Mesenchymal stem cell (in vitro differentiated cells and primary cell): ENCODE data around the gene RHAG.

Experiments
- DNase-seq: peaks from one replicate; pipeline ENCODE4 v3.0.0-alpha.2; 2013
- H2AFZ ChIP-seq: one replicate; pipeline ENCODE4 v1.6.1; 2013; ENCODE audit warnings: low read depth, mild to moderate bottlenecking, control low read depth, inconsistent platforms, low read length, moderate library complexity
- H2AK5ac ChIP-seq: 2 replicates; pipeline ENCODE4 v1.6.1; 2013; ENCODE audit warnings: low read length, moderate library complexity, mild to moderate bottlenecking, inconsistent platforms; ENCODE audit not compliant: severe bottlenecking
- H2BK120ac ChIP-seq: one replicate; pipeline ENCODE4 v1.6.1; 2013; ENCODE audit warnings: low read depth, mild to moderate bottlenecking, inconsistent platforms, low read length, moderate library complexity
- H2BK12ac ChIP-seq, 2 experiments: one replicate each; pipeline ENCODE4 v1.6.1; 2013; ENCODE audit warnings: inconsistent platforms in 2 of 2, low read length in 2 of 2, mild to moderate bottlenecking in 2 of 2, moderate library complexity in 2 of 2, control low read depth in 1 of 2
- H2BK15ac ChIP-seq: one replicate; pipeline ENCODE4 v1.6.1; 2013; ENCODE audit warnings: mild to moderate bottlenecking, low read depth, inconsistent platforms; ENCODE audit not compliant: poor library complexity, severe bottlenecking
- H2BK5ac ChIP-seq: 2 replicates; pipeline ENCODE4 v1.6.1; 2013; ENCODE audit warnings: low read depth, mild to moderate bottlenecking, low read length, control low read depth, inconsistent platforms; ENCODE audit not compliant: poor library complexity, severe bottlenecking
- H3K14ac ChIP-seq, 2 experiments: one replicate each; pipeline ENCODE4 v1.6.1; 2013; ENCODE audit warnings: inconsistent platforms in 2 of 2, low read length in 2 of 2, control low read depth in 1 of 2, mild to moderate bottlenecking in 1 of 2, moderate library complexity in 1 of 2
- H3K18ac ChIP-seq, 2 experiments: one replicate each; pipeline ENCODE4 v1.6.1; 2013; ENCODE audit warnings: inconsistent platforms in 2 of 2, low read length in 2 of 2, control low read depth in 1 of 2, low read depth in 1 of 2, mild to moderate bottlenecking in 1 of 2
- H3K23ac ChIP-seq, 2 experiments: one replicate each; pipeline ENCODE4 v1.6.1; 2013; ENCODE audit warnings: inconsistent platforms in 2 of 2, low read length in 2 of 2, mild to moderate bottlenecking in 2 of 2, moderate library complexity in 2 of 2, control low read depth in 1 of 2
- H3K27ac ChIP-seq: 2 replicates; pipeline ENCODE4 v1.5.1; 2013; ENCODE audit warnings: mild to moderate bottlenecking, moderate library complexity, low read length, control low read depth, inconsistent platforms; ENCODE audit not compliant: poor library complexity, severe bottlenecking
- H3K27me3 ChIP-seq, 2 experiments: 2 replicates each; pipeline versions ENCODE4 v1.6.1 to v1.7.0; 2013; ENCODE audit warnings: low read length in 2 of 2, mild to moderate bottlenecking in 2 of 2, moderate library complexity in 2 of 2, control low read depth in 1 of 2, inconsistent platforms in 1 of 2; ENCODE audit not compliant: control insufficient read depth in 1 of 2, insufficient read depth in 1 of 2
- H3K36me3 ChIP-seq, 2 experiments: 2 replicates each; pipeline versions ENCODE4 v1.6.1 to v1.7.0; 2013; ENCODE audit warnings: low read length in 2 of 2, control low read depth in 1 of 2, inconsistent platforms in 1 of 2, low read depth in 1 of 2, mild to moderate bottlenecking in 1 of 2; ENCODE audit not compliant: insufficient read depth in 2 of 2, control insufficient read depth in 1 of 2
- H3K4ac ChIP-seq, 2 experiments: one replicate each; pipeline ENCODE4 v1.6.1; 2013; ENCODE audit warnings: inconsistent platforms in 2 of 2, low read length in 2 of 2, mild to moderate bottlenecking in 2 of 2, moderate library complexity in 2 of 2, control low read depth in 1 of 2, low read depth in 1 of 2
- H3K4me1 ChIP-seq: 2 replicates; pipeline ENCODE4 v1.6.1; 2013; ENCODE audit warnings: low read depth, low read length, control low read depth; ENCODE audit not compliant: control insufficient read depth, insufficient read depth
- H3K4me2 ChIP-seq: 2 replicates; pipeline ENCODE4 v1.6.1; 2013; ENCODE audit warnings: low read length, mild to moderate bottlenecking, inconsistent platforms; ENCODE audit not compliant: poor library complexity, severe bottlenecking
- H3K4me3 ChIP-seq, 2 experiments: 2 replicates each; pipeline versions ENCODE4 v1.5.1 to v1.7.0; 2013; ENCODE audit warnings: low read length in 2 of 2, mild to moderate bottlenecking in 2 of 2, control low read depth in 1 of 2, low read depth in 1 of 2; ENCODE audit not compliant: insufficient read depth in 1 of 2
- H3K79me1 ChIP-seq: replicated peaks from 2 replicates; pipeline ENCODE4 v1.6.1; 2013; ENCODE audit warnings: mild to moderate bottlenecking, control low read depth, low read length, inconsistent platforms; ENCODE audit not compliant: poor library complexity, severe bottlenecking
- H3K9ac ChIP-seq: 2 replicates; pipeline ENCODE4 v1.7.0; 2013; ENCODE audit warnings: mild to moderate bottlenecking, low read length, moderate library complexity
- H3K9me3 ChIP-seq: 2 replicates; pipeline ENCODE4 v1.7.0; 2013; ENCODE audit warnings: mild to moderate bottlenecking, low read length; ENCODE audit not compliant: control insufficient read depth
- H4K8ac ChIP-seq: one replicate; pipeline ENCODE4 v1.6.1; 2013; ENCODE audit warnings: inconsistent platforms, mild to moderate bottlenecking, low read length, moderate library complexity
- H4K91ac ChIP-seq: one replicate; pipeline ENCODE4 v1.6.1; 2013; ENCODE audit warnings: mild to moderate bottlenecking, low read length, inconsistent platforms
- WGBS: methylation state at CpG from one replicate; pipeline ENCODE4 v1.1.7; 2013; ENCODE audit warnings: mixed read lengths; 5-methylcytosine and 5-hydroxymethylcytosine counted together

The RHAG gene

DNA sequence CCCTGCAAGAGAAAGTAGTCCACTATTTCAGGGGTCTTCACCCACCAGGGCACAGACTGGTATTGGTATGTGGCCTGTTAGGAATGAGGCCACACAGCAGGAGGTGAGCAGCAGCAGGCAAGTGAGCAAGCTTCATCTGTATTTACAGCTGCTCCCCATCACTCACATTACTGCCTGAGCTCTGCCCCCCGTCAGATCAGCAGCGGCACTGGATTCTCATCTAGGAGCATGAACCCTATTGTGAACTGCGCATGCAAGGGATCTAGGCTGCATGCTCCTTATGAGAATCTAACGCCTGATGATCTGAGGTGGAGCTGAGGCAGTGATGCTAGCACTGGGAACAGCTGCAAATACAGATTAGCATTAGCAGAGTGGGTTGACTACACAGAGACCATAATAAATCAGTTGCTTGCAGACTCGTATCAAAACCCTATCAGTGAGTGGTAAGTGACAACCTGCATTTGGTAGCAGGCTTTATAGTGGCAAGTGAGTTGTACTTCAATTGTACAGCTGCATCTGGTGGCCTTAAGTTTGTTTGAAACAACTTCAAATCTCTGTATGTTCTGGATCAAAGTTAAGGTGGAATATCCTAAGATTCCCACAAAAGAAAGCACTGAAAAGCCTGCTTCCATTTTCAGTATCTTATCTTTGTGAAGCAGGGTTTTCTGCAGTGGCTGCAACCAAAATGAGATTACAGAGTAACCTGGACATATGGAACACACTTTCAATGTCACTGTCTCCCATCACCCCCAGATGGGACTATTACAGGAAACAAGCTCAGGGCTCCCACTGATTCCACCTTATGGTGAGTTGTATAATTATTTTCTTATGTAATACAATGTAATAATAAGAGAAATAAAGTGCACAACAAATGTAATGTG, 73.4 kb downstream of the RHAG start:
- Histone ChIP-seq H3K36me3 (no peaks in the 10 kb centered on the region), H3K4ac (no peak overlapping the region), H2BK5ac (no peak overlapping the region), H3K18ac (peak overlapping the region in 1 of 2 experiments; percentile 11), H3K23ac (no peak overlapping the region), H2AK5ac (no peak overlapping the region), H2AFZ (no peak overlapping the region), H4K8ac (no peak overlapping the region), H3K79me1 (no peaks in the 10 kb centered on the region), H3K4me3 (no peak overlapping the region), H3K27ac (no peak overlapping the region), H3K4me1 (peaks cover 3% of the 10 kb centered on the region), H3K27me3 (no peaks in the 10 kb centered on the region), H3K9ac (no peak overlapping the region), H3K14ac (no peak overlapping the region), H2BK15ac (no peak overlapping the region), H2BK120ac (no peak overlapping the region), H3K4me2 (no peak overlapping the region), H3K9me3 (no peaks in the 10 kb centered on the region), H4K91ac (no peak overlapping the region), H2BK12ac (no peak overlapping the region)
- DNase-seq: no peak
- WGBS: 90% methylated on average over 5 of the region's 5 CpGs

DNA sequence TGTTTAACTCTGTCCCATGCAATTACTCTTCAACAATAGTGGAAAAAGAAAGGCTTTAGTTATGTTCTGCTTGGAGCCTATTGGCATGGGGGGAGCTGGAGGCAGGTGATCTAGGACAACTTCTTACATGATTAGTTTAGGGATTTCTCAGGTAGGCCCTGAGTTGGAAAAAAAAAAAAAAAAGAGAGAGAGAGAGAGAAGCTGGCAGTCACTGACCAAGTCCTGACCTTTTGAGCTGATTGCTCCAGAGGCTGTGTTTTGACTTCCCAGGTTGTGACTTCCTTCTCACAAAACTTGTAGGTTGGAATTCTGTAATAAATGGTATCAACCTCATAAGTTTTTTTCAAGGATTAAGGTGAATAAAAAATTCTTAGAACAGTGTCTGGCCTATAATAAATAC, 78.4 kb downstream of the RHAG start:
- Histone ChIP-seq H2BK120ac (no peak overlapping the region), H4K91ac (no peak overlapping the region), H3K4ac (no peak overlapping the region), H3K27me3 (no peaks in the 10 kb centered on the region), H3K4me3 (no peak overlapping the region), H3K14ac (no peak overlapping the region), H2BK12ac (no peak overlapping the region), H3K79me1 (no peaks in the 10 kb centered on the region), H3K36me3 (no peaks in the 10 kb centered on the region), H3K23ac (no peak overlapping the region), H2BK15ac (no peak overlapping the region), H3K9ac (no peak overlapping the region), H3K4me1 (no peaks in the 10 kb centered on the region), H2BK5ac (no peak overlapping the region), H3K18ac (no peak overlapping the region), H3K9me3 (no peaks in the 10 kb centered on the region), H2AFZ (no peak overlapping the region), H2AK5ac (no peak overlapping the region), H3K27ac (no peak overlapping the region), H4K8ac (no peak overlapping the region), H3K4me2 (no peak overlapping the region)
- DNase-seq: no peak

- DNase-seq: no peak
- H3K27me3 ChIP-seq: peaks cover 0 to 5% of the 10 kb centered on the region in 2 experiments
- H2BK15ac ChIP-seq: no peak overlapping the region
- no peaks in the 10 kb centered on the region for H3K36me3 ChIP-seq
- no peaks in the 10 kb centered on the region for H3K4me1 ChIP-seq
- no peak overlapping the region for H2BK5ac ChIP-seq
- no peak overlapping the region for H4K91ac ChIP-seq
- no peak overlapping the region for H4K8ac ChIP-seq
- H3K27ac ChIP-seq: no peak overlapping the region
- H3K79me1 ChIP-seq: no peaks in the 10 kb centered on the region
- no peak overlapping the region for H3K4me3 ChIP-seq
- H2BK12ac ChIP-seq: no peak overlapping the region
- no peak overlapping the region for H2AK5ac ChIP-seq
- H3K4me2 ChIP-seq: no peak overlapping the region
- no peak overlapping the region for H3K23ac ChIP-seq
- no peak overlapping the region for H3K18ac ChIP-seq
- no peaks in the 10 kb centered on the region for H3K9me3 ChIP-seq
- H2AFZ ChIP-seq: no peak overlapping the region
- H3K4ac ChIP-seq: no peak overlapping the region
- WGBS: 100% methylated on average over 1 of the region's 3 CpGs
- H3K14ac ChIP-seq: no peak overlapping the region
- no peak overlapping the region for H2BK120ac ChIP-seq
- H3K9ac ChIP-seq: no peak overlapping the region
Measured at GRCh38 chr6:49557177-49557576, 79.5 kb downstream of the RHAG start.

DNA sequence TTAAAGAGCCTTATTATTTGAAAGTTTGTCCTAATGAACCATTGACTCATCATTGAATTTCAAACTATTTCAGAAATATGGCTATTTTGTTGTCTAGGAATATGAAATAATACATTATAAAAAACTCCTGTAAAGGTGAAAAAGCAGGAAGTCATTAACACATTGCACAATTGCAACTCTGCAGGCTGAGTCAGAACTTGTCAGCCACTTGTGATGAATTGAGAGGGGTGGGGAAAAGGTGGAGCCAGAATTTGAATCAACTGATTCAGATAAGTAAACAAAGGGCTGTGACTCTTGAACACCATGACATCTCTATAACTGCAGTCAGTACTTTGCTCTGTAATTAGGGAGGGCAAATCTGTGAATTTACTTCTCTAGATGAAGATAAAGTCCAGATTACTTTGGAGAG, 80.2 kb downstream of the RHAG start:
- no peak overlapping the region for H3K4me2 ChIP-seq

More for the DNA sequence above, 80.2 kb downstream of the RHAG start:
- H4K8ac ChIP-seq: no peak overlapping the region
- H2BK15ac ChIP-seq: no peak overlapping the region
- H4K91ac ChIP-seq: no peak overlapping the region
- no peaks in the 10 kb centered on the region for H3K36me3 ChIP-seq
- H3K27me3 ChIP-seq: peaks cover 0 to 11% of the 10 kb centered on the region in 2 experiments
- no peak overlapping the region for H3K27ac ChIP-seq
- H2BK120ac ChIP-seq: no peak overlapping the region
- no peak overlapping the region for H2AFZ ChIP-seq
- H2BK5ac ChIP-seq: no peak overlapping the region
- no peak overlapping the region for H3K4me3 ChIP-seq
- DNase-seq: peak; percentile 81
- no peaks in the 10 kb centered on the region for H3K4me1 ChIP-seq
- no peak overlapping the region for H3K14ac ChIP-seq
- no peaks in the 10 kb centered on the region for H3K9me3 ChIP-seq
- H3K4ac ChIP-seq: no peak overlapping the region
- H3K9ac ChIP-seq: no peak overlapping the region
- H3K23ac ChIP-seq: no peak overlapping the region
- no peak overlapping the region for H3K18ac ChIP-seq
- no peak overlapping the region for H2AK5ac ChIP-seq
- no peak overlapping the region for H2BK12ac ChIP-seq
- H3K79me1 ChIP-seq: no peaks in the 10 kb centered on the region
